HG02970 (cell line): ENCODE measurements around the gene BAG5.
"Not testable (repeated sequence)": the region's sequence is repeated elsewhere in the genome, so short reads cannot be mapped to it uniquely, and the experiment has no call there.

Source experiments
- ATAC-seq: cut with Tn5 transposase; IDR thresholded peaks from one replicate; pipeline ENCODE4 v1.9.1; 2021; ENCODE audit warnings: mild to moderate bottlenecking, moderate library complexity, moderate number of reproducible peaks; ENCODE audit not compliant: unreplicated experiment, low FRiP score

BAG5 gene

DNA sequence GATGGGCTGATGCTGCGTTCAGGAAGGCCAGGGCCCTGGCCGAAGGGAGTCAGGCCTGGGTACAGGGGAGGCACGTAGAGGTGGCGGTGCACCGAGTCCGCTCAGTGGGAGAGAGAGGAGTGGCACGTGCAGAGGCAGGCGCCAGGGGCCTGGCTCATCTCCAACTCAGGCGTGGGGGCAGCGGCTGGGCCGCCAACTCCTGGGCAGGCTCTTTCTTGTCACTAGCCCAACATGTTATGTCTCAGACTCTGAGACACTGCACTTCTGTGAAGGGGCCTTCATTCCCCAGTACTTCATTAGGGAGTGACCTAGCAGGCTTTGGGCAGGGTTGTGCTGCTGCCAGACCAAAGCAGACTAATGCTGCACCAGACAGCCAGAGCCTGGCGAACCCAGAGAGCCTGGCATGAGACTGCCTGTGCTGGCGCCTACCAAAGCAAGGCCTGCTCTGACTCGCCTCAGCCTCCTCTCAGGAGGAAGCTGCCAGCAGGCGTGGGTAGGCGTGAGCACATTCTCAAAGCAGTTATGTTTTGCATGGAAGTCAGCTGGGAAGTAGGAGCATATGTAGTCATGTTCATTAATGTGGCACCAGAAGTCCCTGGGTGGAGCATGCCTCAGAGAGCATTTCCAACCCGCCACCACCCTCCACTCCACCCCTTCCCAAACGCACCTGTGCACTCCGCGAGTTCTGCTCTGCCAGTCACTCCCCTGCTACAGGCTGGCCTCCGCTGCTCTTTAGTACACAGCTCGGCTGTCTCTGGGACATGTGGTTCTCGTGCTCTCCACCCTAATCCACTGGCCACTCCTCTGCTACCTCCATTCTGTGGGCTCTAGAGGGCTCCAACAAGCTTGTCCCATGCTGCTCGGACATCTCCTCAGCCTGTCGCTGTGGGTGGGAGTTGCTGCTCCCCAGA is 49.5 kb downstream of the BAG5 start:
- ATAC-seq: no peak

GRCh38 chr14:103512180-103512579 is 50.3 kb downstream of the BAG5 start:
- ATAC-seq: not testable (repeated sequence)

GRCh38 chr14:103510724-103511693 is 51.4 kb downstream of the BAG5 start:
- ATAC-seq: no peak

- no peak for ATAC-seq
These were observed 52.4 kb downstream of the BAG5 start for GRCh38 chr14:103509864-103510723.

DNA sequence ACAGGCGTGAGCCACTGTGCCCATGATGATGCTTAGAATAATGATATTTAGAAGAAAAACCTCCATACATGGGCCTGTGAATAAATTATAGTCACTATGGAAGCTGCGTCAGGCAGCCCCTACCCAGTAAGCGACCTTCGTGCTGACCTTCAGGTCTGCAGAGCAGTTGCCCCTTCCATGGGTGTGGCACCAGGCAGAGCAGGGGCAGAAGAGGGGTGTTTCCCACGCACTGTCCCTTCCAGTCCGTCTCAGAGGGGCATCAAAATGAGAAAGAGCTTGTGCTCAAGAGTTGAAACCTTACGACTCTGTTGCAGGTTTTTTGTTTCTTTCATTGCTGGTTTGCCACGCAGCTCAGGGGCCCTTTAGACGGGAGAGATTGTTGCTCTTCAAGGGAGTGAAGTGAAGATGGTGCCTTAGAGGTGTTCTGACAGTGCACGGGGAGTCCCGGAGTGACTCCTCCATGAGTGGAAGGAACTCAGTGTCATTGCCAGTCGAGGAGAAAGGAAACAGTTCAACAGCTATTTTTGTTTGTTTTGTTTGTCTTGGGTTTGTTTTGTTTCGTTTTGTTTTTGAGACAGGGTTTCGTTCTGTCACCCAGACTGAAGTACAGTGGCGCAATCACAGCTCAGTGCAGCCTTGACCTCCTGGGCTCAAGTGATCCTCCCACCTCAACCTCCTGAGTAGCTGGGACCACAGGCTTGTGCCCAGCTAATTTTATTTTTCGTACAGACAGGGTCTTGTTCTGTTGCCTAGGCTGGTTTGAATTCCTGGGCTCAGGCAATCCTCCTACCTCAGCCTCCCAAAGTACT is 53.7 kb downstream of the BAG5 start:
- no peak for ATAC-seq

DNA sequence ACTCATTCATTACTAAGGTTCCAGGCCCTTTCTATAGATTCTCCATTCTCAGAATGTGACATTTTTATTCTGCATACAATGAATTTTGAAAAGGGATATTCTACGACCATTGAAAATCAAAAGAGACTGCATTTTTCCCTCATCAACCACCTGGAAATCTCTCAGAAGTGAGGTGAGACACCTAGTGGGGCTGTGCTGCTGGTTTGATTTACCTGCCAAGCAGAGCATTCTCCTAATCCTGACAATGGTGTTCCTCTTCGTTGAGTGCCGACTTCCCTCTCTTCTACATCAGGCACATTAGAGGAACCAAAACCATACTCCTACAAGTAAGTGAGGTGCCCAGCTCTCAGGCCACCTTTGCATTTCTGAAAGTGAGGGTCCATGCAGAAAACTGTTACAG is 54.7 kb downstream of the BAG5 start:
- ATAC-seq: no peak
